ENCODE results near the gene HSPB9.

HSPB9 gene

DNA sequence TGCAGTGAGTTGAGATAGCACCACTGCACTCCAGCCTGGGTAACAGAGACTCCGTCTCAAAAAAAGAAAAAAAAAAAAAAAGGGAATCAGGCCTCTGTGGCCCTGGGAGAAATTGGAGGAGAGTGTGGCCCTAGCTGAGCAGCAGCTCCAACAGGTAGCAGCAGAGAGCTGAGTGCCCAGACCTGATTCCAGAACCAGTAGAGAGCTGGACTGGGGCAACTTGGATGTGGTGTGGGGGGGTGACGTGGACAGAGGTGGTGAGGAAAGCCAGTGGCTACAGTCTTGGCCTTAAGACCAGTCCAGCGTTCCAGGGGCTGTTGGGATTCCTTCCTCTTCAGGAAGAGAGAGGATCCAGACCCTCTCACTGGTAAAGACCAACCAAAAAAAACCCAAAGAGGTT is 1.7 kb downstream of the HSPB9 start:
- H3K27ac ChIP-seq: no peak overlapping the region
- peaks cover 33% of the 10 kb centered on the region for H3K4me1 ChIP-seq (ENCODE audit: low read depth, poor library complexity, severe bottlenecking)
- no peaks in the 10 kb centered on the region for H3K27me3 ChIP-seq (ENCODE audit: insufficient read depth, low read depth)
- no peak overlapping the region for H3K4me2 ChIP-seq
- no peaks in the 10 kb centered on the region for H4K20me1 ChIP-seq (ENCODE audit: insufficient read depth)
- H3K9ac ChIP-seq: no peak overlapping the region
- H3K4me3 ChIP-seq (IDR thresholded peaks at IDR 0.05; ENCODE audit: insufficient read depth, low read depth, low read length): no peak overlapping the region
- H3K36me3 ChIP-seq (ENCODE audit: insufficient read depth): no peaks in the 10 kb centered on the region; the same call in 1 of the 2 replicates
- no peaks in the 10 kb centered on the region for H3K79me2 ChIP-seq (ENCODE audit: insufficient read depth, low read depth)
- TF ChIP-seq, protein P1, sequence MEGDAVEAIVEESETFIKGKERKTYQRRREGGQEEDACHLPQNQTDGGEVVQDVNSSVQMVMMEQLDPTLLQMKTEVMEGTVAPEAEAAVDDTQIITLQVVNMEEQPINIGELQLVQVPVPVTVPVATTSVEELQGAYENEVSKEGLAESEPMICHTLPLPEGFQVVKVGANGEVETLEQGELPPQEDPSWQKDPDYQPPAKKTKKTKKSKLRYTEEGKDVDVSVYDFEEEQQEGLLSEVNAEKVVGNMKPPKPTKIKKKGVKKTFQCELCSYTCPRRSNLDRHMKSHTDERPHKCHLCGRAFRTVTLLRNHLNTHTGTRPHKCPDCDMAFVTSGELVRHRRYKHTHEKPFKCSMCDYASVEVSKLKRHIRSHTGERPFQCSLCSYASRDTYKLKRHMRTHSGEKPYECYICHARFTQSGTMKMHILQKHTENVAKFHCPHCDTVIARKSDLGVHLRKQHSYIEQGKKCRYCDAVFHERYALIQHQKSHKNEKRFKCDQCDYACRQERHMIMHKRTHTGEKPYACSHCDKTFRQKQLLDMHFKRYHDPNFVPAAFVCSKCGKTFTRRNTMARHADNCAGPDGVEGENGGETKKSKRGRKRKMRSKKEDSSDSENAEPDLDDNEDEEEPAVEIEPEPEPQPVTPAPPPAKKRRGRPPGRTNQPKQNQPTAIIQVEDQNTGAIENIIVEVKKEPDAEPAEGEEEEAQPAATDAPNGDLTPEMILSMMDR (conservative IDR thresholded peaks at IDR 0.05; ENCODE audit: low read depth, low read length): no peak
- H2AFZ ChIP-seq (ENCODE audit: low read depth): no peak overlapping the region

DNA sequence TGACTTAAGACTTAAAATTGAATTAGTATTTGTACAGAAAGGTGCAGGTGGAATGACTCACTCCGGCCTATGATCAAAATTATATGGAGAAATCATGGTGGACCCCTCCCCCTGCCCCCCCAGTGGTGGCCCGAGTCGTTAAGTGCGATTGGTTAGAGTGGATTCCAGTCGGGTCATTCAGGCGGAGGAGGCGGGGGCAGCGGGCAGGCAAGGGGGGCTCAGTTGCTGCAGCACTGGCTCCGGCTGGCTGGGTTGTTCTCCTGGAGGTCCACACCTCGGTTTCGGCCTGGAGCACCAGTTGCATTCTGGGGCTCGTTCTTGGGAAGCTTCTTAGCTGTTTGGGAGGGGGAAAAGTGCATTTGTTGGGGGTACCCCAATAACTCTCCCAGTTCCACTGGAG is 3.0 kb downstream of the HSPB9 start:
- no peaks in the 10 kb centered on the region for H4K20me1 ChIP-seq (ENCODE audit: insufficient read depth)
- H3K4me3 ChIP-seq (IDR thresholded peaks at IDR 0.05; ENCODE audit: insufficient read depth, low read depth, low read length): no peak overlapping the region
- TF ChIP-seq, protein P1 (conservative IDR thresholded peaks at IDR 0.05; ENCODE audit: low read depth, low read length): no peak
- H3K27me3 ChIP-seq (ENCODE audit: insufficient read depth, low read depth): no peaks in the 10 kb centered on the region
- H3K4me1 ChIP-seq (ENCODE audit: low read depth, poor library complexity, severe bottlenecking): peaks cover 33% of the 10 kb centered on the region
- no peak overlapping the region for H3K4me2 ChIP-seq
- H3K36me3 ChIP-seq (ENCODE audit: insufficient read depth): no peaks in the 10 kb centered on the region; the same call in 1 of the 2 replicates
- H3K79me2 ChIP-seq (ENCODE audit: insufficient read depth, low read depth): peaks cover under 1% of the 10 kb centered on the region; the same call in 1 of the 2 replicates
- H3K27ac ChIP-seq: no peak overlapping the region
- no peak overlapping the region for H3K9ac ChIP-seq
- H2AFZ ChIP-seq (ENCODE audit: low read depth): no peak overlapping the region

DNA sequence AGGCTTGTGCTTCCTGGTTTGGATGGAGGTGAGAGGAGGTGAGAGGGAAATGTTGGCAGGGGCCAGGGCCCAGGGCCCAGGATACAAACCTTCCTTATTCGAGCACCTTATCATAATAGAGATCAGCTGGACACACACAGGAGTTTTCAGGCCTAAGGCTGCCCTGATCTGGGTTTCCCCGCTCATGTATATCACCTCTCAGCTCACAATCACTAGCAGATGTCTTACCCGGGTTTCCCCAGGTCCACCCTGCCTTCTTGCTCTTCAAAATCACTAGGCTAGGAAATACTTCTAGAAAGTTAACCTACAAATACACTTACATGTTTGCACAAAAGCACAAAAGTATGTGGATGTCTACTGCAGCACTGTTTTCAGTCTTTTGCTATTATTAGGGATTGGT is 4.2 kb downstream of the HSPB9 start:
- no peaks in the 10 kb centered on the region; the same call in 1 of the 2 replicates for H3K36me3 ChIP-seq (ENCODE audit: insufficient read depth)
- no peaks in the 10 kb centered on the region for H3K27me3 ChIP-seq (ENCODE audit: insufficient read depth, low read depth)
- H3K4me2 ChIP-seq: no peak overlapping the region
- TF ChIP-seq, protein P1 (conservative IDR thresholded peaks at IDR 0.05; ENCODE audit: low read depth, low read length): no peak
- no peak overlapping the region; the same call in 1 of the 2 replicates for H3K27ac ChIP-seq
- no peak overlapping the region for H2AFZ ChIP-seq (ENCODE audit: low read depth)
- no peak overlapping the region for H3K9ac ChIP-seq
- peaks cover 13% of the 10 kb centered on the region; the same call in 1 of the 2 replicates for H3K79me2 ChIP-seq (ENCODE audit: insufficient read depth, low read depth)
- peaks cover 38% of the 10 kb centered on the region for H3K4me1 ChIP-seq (ENCODE audit: low read depth, poor library complexity, severe bottlenecking)
- no peak overlapping the region for H3K4me3 ChIP-seq (IDR thresholded peaks at IDR 0.05; ENCODE audit: insufficient read depth, low read depth, low read length)
- H4K20me1 ChIP-seq (ENCODE audit: insufficient read depth): no peaks in the 10 kb centered on the region

DNA sequence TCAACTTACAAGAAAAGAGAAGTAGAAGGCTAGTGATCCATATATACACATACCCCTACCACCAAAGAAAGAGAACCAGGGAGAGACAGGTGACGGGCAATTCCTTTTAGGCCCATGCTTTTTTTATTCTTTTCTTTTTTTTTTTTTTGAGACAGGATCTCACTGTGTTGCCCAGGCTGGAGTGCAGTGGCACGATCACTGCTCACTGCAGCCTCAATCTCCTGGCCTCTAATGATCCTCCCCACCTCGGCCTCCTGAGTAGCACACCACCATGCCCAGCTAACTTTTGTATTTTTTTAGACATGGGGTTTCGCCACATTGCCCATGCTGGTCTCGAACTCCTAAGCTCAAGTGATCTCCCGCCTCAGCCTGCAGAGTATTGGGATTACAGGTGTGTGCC is 4.8 kb downstream of the HSPB9 start:
- Histone ChIP-seq H3K36me3 (ENCODE audit: insufficient read depth) (no peaks in the 10 kb centered on the region; the same call in 1 of the 2 replicates), H3K9ac (no peak overlapping the region), H3K79me2 (ENCODE audit: insufficient read depth, low read depth) (peaks cover 18% of the 10 kb centered on the region; the same call in 1 of the 2 replicates)

More for the DNA sequence above, 4.8 kb downstream of the HSPB9 start:
- no peak overlapping the region for H3K4me2 ChIP-seq
- no peak overlapping the region for H3K4me3 ChIP-seq (IDR thresholded peaks at IDR 0.05; ENCODE audit: insufficient read depth, low read depth, low read length)
- H4K20me1 ChIP-seq (ENCODE audit: insufficient read depth): no peaks in the 10 kb centered on the region
- peaks cover 44% of the 10 kb centered on the region for H3K4me1 ChIP-seq (ENCODE audit: low read depth, poor library complexity, severe bottlenecking)
- TF ChIP-seq, protein P1 (conservative IDR thresholded peaks at IDR 0.05; ENCODE audit: low read depth, low read length): no peak
- no peak overlapping the region; the same call in 1 of the 2 replicates for H3K27ac ChIP-seq
- H2AFZ ChIP-seq (ENCODE audit: low read depth): no peak overlapping the region
- no peaks in the 10 kb centered on the region for H3K27me3 ChIP-seq (ENCODE audit: insufficient read depth, low read depth)

Data from KMS-11 (cell line).